Measurements from ENCODE around the gene CENPX. TPM values are rescaled to one million over a fixed set of nuclear protein-coding genes. Genes with fewer than 3 reads are reported as not detected.

Gene CENPX
- total RNA-seq, 2 donors from 2014 or later, result 36.5 to 47.6 TPM

GRCh38 chr17:81994593-81995462, 27.9 kb downstream of the CENPX start:
- Histone ChIP-seq H3K9me3 (no peaks in the 10 kb centered on the region), H3K4me3 (no peak overlapping the region), H3K36me3 (no peaks in the 10 kb centered on the region), H3K27ac (no peak overlapping the region), H3K4me1 (peaks cover 0 to 21% of the 10 kb centered on the region in 2 donors), H3K27me3 (no peaks in the 10 kb centered on the region)
- DNase-seq (ENCODE audit: low spot score), result no peak
- TF ChIP-seq CTCF (IDR thresholded peaks at IDR 0.05), result no peak

- Histone ChIP-seq H3K27me3 (no peaks in the 10 kb centered on the region), H3K9me3 (no peaks in the 10 kb centered on the region), H3K36me3 (no peaks in the 10 kb centered on the region), H3K27ac (no peak overlapping the region), H3K4me3 (no peak overlapping the region), H3K4me1 (peaks cover 0 to 21% of the 10 kb centered on the region in 2 donors)
- no peak for TF ChIP-seq CTCF (IDR thresholded peaks at IDR 0.05)
- DNase-seq (ENCODE audit: low spot score), result no peak
These were observed 28.7 kb downstream of the CENPX start for GRCh38 chr17:81993729-81994592.

GRCh38 chr17:81992306-81993102, 30.2 kb downstream of the CENPX start:
- Histone ChIP-seq H3K4me3 (peak overlapping the region in 1 of 2 donors; percentile 27), H3K27me3 (no peaks in the 10 kb centered on the region), H3K36me3 (no peaks in the 10 kb centered on the region), H3K4me1 (peaks cover 0 to 21% of the 10 kb centered on the region in 2 donors), H3K9me3 (no peaks in the 10 kb centered on the region), H3K27ac (peak overlapping the region; percentile 44 to 72)
- no peak for DNase-seq (ENCODE audit: low spot score)
- TF ChIP-seq CTCF (IDR thresholded peaks at IDR 0.05), result no peak

- peaks cover 0 to 21% of the 10 kb centered on the region in 2 donors for H3K4me1 ChIP-seq
- peaks cover under 1% of the 10 kb centered on the region for H3K36me3 ChIP-seq
- H3K27me3 ChIP-seq, result no peaks in the 10 kb centered on the region
- H3K9me3 ChIP-seq, result no peaks in the 10 kb centered on the region
- DNase-seq (ENCODE audit: low spot score), result peak; percentile 66
- peak in 1 of 2 donors; percentile 12 for TF ChIP-seq CTCF (IDR thresholded peaks at IDR 0.05)
- peak overlapping the region; percentile 44 to 72 for H3K27ac ChIP-seq
- H3K4me3 ChIP-seq, result peak overlapping the region in 1 of 2 donors; percentile 27
These were observed 30.9 kb downstream of the CENPX start for GRCh38 chr17:81991684-81992305.
